T-helper 2 cell treated with Interferon-gamma antibody and Interleukin-4, amounts not matched to agents 5 μg/mL and 100 μg/mL, for 36 hours (primary cell): Measurements from ENCODE around the gene TMEM131.
"Not testable (repeated sequence)": the region's sequence is repeated elsewhere in the genome, so short reads cannot be mapped to it uniquely, and the experiment has no call there.

ENCODE experiments used
- DNase-seq: peaks from one replicate; pipeline ENCODE4 v3.0.0; 2021; ENCODE audit warnings: low spot score
- H3K27ac Mint-ChIP-seq: one replicate; pipeline ENCODE4 v1.8.0; 2021; ENCODE audit warnings: mild to moderate bottlenecking, mixed read lengths
- H3K27me3 Mint-ChIP-seq: one replicate; pipeline ENCODE4 v1.8.0; 2021; ENCODE audit warnings: low read depth, mixed read lengths
- H3K36me3 Mint-ChIP-seq: one replicate; pipeline ENCODE4 v1.8.0; 2021; ENCODE audit warnings: low read depth, mixed read lengths
- H3K4me1 Mint-ChIP-seq: one replicate; pipeline ENCODE4 v1.8.0; 2021; ENCODE audit warnings: low read depth, mixed read lengths
- H3K4me3 Mint-ChIP-seq: one replicate; pipeline ENCODE4 v1.8.0; 2022; ENCODE audit warnings: mild to moderate bottlenecking, moderate library complexity, mixed read lengths
- H3K9me3 Mint-ChIP-seq: one replicate; pipeline ENCODE4 v1.8.0; 2021; ENCODE audit warnings: mixed read lengths

TMEM131 gene

DNA sequence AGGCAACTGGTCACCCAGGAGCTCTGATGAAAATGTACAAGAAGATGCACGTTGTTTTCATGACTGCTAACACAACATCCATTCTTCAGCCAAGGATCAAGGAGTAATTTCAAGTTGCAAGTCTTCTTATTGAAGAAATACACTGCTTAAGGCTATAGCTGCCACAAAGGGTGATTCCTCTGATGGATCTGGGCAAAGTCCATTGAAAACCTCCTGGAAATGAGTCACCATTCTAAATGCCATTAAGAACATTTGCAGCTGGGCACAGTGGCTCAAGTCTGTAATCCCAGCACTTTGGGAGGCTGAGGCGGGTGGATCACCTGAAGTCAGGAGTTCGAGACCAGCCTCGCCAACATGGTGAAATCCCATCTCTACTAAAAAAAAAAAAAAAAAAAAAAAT, 142.7 kb downstream of the TMEM131 start:
- H3K27ac Mint-ChIP-seq, H3K27me3 Mint-ChIP-seq, H3K4me3 Mint-ChIP-seq, DNase-seq, H3K9me3 Mint-ChIP-seq: not testable (repeated sequence)
- H3K4me1 Mint-ChIP-seq, result peaks cover 46% of the 10 kb centered on the region
- H3K36me3 Mint-ChIP-seq, result peaks cover 19% of the 10 kb centered on the region

DNA sequence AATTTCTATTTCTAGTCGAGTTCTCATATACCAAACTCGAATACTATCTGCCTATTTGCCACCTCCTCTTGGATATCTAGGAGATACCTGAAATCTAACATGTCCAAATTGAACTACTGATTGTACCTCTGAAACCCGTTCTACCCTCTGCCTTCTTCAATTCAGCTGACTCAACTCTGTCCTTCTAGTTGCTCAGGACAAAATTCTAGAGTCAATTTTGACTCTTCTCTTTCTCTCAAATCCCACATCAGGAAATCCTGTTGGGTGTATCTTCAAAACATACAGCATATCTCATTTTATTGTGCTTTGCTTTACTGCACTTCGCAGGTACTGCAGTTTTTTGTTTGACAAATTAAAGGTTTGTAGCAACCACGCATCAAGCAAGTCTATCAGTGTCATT, 144.6 kb downstream of the TMEM131 start:
- peak overlapping the region; percentile 64 for H3K27ac Mint-ChIP-seq

DNA sequence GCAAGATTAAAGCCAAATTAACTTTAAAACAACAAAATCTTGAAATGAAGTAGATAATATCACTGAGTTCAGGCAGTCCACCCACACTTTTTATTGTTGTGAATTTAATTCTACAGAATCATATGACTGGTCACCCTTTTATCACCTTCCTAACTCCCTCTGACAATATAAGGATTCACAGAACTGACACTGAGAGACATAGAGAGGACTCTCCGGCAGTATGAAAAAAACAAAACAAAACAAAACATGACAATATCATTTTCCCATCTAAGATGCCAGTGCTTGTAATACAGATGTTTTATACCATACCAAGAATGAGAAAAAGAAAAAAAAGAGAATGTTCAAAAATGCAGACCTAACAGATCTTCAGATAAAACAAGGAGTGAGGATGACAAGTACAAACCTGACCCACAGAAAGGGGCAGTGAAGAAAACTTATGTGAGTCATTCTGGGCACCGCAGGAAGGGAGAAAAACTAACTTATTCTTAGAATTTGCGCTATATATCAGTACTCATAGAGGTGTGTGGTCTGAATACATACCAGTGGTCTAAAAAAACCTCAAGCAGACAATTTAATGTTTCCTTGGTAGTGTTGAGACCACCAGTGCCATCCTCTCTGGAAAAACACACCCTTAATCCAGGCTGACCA, 145.7 kb downstream of the TMEM131 start:
- Mint-ChIP-seq H3K27ac (peak overlapping the region; percentile 70), H3K36me3 (peaks cover 23% of the 10 kb centered on the region), H3K9me3 (no peaks in the 10 kb centered on the region), H3K4me1 (peaks cover 56% of the 10 kb centered on the region), H3K27me3 (no peaks in the 10 kb centered on the region), H3K4me3 (peak overlapping the region; percentile 64)
- DNase-seq, result peak; percentile 53

More for the DNA sequence above, 144.6 kb downstream of the TMEM131 start:
- Mint-ChIP-seq H3K9me3 (no peaks in the 10 kb centered on the region), H3K4me1 (peaks cover 50% of the 10 kb centered on the region), H3K36me3 (peaks cover 18% of the 10 kb centered on the region), H3K27me3 (no peaks in the 10 kb centered on the region), H3K4me3 (peak overlapping the region; percentile 56)
- no peak for DNase-seq

DNA sequence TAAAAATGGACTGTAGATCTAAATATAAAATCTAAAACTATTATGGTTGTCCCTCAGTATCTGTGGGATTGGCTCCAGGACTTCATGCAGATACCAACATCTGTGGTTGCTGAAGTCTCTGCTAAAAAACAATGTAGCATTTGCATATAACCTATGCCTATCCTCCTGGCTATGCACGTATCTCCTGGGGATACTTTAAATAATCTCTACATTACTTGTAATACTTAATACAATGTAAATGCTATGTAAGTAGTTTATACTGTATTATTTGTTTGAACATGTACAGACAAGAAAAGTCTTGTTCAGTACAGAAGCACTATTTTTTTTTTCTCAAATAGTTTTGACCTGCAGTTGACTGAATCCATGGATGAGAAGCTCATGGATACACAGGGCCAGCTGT, 147.4 kb downstream of the TMEM131 start:
- H3K36me3 Mint-ChIP-seq, result peaks cover 14% of the 10 kb centered on the region
- DNase-seq, result no peak
- H3K4me3 Mint-ChIP-seq, result no peak overlapping the region
- H3K9me3 Mint-ChIP-seq, result no peaks in the 10 kb centered on the region
- peaks cover 48% of the 10 kb centered on the region for H3K4me1 Mint-ChIP-seq
- H3K27ac Mint-ChIP-seq, result no peak overlapping the region
- H3K27me3 Mint-ChIP-seq, result no peaks in the 10 kb centered on the region

DNA sequence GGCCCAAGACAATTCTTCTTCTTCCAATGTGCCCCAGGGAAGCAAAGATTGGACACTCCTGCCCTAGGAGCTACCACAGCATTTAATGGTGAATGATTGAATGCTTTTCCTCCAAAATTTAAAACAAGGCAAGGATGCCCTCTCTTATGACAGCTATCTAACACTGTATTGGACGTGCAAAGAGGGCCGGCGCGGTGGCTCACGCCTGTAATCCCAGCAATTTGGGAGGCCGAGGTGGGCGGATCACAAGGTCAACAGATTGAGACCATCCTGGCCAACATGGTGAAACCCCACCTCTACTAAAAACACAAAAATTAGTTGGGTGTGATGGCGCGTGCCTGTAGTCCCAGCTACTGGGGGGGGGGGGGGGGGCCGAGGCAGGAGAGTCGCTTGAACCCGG, 149.0 kb downstream of the TMEM131 start:
- not testable (repeated sequence) for H3K27ac Mint-ChIP-seq, H3K9me3 Mint-ChIP-seq, DNase-seq, H3K4me3 Mint-ChIP-seq, H3K27me3 Mint-ChIP-seq
- Mint-ChIP-seq H3K36me3 (peaks cover 18% of the 10 kb centered on the region), H3K4me1 (peaks cover 39% of the 10 kb centered on the region)

DNA sequence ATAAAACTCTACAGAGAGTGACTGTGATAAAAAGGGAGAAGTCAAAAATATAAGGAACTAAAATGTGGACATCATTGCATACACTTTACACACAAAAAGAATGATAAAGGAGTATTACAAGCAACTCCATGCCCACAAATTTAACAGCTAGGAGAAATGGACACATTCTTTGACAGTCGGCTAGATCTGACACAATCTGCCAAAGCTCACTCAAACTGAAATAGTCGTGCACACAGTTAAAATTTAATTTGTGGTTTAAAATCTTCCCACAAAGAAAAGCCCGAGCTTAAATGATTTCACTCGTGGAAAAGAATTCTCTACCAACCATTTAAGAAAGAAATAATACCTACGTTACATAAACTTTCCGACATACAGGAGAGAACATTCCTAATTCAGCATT, 149.9 kb downstream of the TMEM131 start:
- DNase-seq, result no peak
- Mint-ChIP-seq H3K36me3 (peaks cover 18% of the 10 kb centered on the region), H3K9me3 (no peaks in the 10 kb centered on the region), H3K4me1 (peaks cover 33% of the 10 kb centered on the region), H3K27me3 (no peaks in the 10 kb centered on the region), H3K27ac (no peak overlapping the region), H3K4me3 (no peak overlapping the region)

DNA sequence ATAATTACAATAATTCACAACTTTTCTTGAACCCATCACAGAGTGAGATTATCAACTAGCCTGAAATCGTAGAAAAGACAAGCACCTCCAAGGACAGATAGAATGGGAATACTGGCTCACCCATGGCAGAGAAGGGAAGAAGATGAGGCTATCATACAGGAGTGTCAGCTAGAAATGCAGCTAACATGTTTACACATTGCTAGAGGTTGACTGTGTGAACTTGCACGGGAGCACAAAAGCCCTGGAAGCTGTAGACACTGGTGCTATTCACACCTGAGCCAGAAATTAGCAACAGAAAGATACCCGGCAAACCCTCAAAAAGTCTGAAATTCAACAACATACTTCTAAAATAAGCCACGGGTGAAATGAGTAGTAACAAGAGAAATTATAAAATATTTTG, 150.6 kb downstream of the TMEM131 start:
- Mint-ChIP-seq H3K36me3 (peaks cover 21% of the 10 kb centered on the region), H3K27me3 (no peaks in the 10 kb centered on the region), H3K27ac (no peak overlapping the region), H3K4me1 (peaks cover 26% of the 10 kb centered on the region), H3K9me3 (no peaks in the 10 kb centered on the region), H3K4me3 (no peak overlapping the region)
- no peak for DNase-seq

DNA sequence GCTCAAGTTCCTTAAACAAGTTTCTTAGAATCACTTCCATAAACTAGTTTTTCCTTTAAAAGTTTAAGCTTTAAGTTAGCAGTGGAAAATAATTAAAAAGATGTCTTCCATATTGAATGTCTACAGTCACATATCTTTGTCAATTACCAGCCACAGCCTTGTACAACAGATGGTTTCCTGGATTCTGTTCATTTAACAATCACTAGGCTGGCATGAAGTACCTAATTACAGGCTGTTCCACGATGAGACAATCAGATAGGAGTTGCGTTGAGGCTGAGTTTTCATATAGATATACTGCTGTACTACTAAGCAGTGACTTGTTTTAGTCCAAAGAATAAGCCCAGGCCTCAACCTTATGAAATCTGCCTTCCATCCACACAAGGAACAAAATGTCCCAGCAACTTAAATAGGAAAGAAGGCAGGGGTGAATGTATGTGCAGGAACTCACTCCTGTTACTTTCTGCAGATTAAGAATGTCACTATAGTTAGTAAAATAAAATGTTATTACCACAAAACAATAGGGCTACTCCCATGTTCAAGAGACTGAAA, 151.4 kb downstream of the TMEM131 start:
- Mint-ChIP-seq H3K27me3 (no peaks in the 10 kb centered on the region), H3K27ac (no peak overlapping the region), H3K9me3 (no peaks in the 10 kb centered on the region), H3K4me1 (peaks cover 21% of the 10 kb centered on the region), H3K36me3 (peaks cover 27% of the 10 kb centered on the region), H3K4me3 (no peak overlapping the region)
- DNase-seq, result no peak

DNA sequence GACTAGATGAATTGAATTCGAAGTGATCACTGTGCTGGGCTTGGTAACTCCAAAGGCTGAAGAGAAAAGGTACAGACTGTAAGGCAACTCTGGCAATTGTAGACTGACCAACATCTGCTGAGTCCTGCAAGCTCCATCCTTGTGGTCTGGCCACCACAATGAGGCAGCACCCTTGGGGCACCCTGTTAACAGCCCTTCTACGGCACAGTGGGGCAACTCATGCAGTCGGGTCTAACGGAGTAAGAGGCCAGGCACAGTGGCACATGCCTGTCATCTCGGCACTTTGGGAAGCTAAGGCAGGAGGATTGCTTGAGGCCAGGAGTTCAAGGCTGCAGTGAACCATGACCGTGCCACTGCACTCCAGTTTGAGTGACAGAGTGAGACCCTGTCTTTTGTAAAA, 155.6 kb downstream of the TMEM131 start:
- H3K27me3 Mint-ChIP-seq, result no peaks in the 10 kb centered on the region
- no peak for DNase-seq
- no peaks in the 10 kb centered on the region for H3K9me3 Mint-ChIP-seq
- H3K36me3 Mint-ChIP-seq, result peaks cover 40% of the 10 kb centered on the region
- H3K27ac Mint-ChIP-seq, result no peak overlapping the region
- peaks cover 5% of the 10 kb centered on the region for H3K4me1 Mint-ChIP-seq
- no peak overlapping the region for H3K4me3 Mint-ChIP-seq

DNA sequence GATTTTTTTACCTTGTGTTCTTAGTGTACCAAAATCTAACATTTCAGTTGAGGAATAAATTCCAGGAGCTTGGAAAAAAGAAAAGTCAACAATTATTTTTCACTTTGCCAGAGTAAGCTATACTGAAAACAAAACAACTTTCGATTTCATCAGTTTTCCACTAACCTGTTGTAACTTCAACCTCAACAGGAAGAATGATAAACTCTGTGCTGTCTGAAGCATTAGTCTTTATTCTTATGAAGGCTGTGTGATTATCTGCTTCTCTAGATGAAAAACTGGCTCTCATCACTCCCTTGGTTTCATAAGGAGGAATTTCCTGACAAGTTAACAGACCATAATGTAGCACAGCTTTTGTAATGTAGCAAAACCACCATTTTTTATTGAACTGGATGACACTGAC, 161.1 kb downstream of the TMEM131 start:
- no peak for DNase-seq
- Mint-ChIP-seq H3K4me3 (no peak overlapping the region), H3K9me3 (no peaks in the 10 kb centered on the region), H3K27me3 (no peaks in the 10 kb centered on the region), H3K36me3 (peaks cover 30% of the 10 kb centered on the region), H3K27ac (no peak overlapping the region), H3K4me1 (peaks cover 12% of the 10 kb centered on the region)

DNA sequence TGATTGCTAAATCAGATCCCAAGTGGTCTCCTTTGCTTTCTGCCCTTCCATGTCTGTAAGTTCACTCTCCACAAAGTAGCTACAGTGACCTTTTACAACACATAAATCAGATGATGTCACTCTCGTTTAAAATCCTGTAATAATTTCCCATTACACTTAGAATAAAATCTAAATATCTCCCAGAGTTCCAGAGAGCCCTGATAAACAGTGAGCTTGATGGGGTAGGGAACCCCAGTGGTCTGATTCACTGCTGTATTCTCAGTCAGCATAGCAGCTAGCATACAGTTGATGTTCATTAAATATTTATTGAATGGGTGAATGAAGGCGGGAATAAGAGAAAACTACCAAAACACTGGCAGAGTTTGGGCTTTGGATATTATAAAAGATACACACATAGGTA, 164.6 kb downstream of the TMEM131 start:
- H3K36me3 Mint-ChIP-seq, result peaks cover 25% of the 10 kb centered on the region
- H3K4me3 Mint-ChIP-seq, result no peak overlapping the region
- H3K27ac Mint-ChIP-seq, result no peak overlapping the region
- H3K27me3 Mint-ChIP-seq, result no peaks in the 10 kb centered on the region
- no peaks in the 10 kb centered on the region for H3K9me3 Mint-ChIP-seq
- peaks cover 18% of the 10 kb centered on the region for H3K4me1 Mint-ChIP-seq
- no peak for DNase-seq

DNA sequence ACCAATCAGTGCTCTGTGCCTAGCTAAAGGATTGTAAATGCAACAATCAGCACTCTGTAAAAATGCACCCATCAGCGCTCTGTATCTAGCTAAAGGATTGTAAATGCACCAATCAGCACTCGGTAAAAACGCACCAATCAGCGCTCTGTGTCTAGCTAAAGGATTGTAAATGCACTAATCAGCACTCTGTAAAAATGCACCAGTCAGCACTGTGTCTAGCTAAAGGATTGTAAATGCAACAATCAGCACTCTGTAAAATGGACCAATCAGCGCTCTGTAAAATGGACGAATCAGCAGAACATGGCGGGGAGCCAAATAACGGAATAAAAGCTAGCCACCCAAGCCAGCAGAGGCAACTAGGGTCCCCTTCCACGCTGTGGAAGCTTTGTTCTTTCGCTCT, 166.5 kb downstream of the TMEM131 start:
- not testable (repeated sequence) for H3K4me3 Mint-ChIP-seq, H3K27ac Mint-ChIP-seq, H3K9me3 Mint-ChIP-seq, H3K4me1 Mint-ChIP-seq, H3K27me3 Mint-ChIP-seq, DNase-seq
- H3K36me3 Mint-ChIP-seq, result peaks cover 20% of the 10 kb centered on the region

DNA sequence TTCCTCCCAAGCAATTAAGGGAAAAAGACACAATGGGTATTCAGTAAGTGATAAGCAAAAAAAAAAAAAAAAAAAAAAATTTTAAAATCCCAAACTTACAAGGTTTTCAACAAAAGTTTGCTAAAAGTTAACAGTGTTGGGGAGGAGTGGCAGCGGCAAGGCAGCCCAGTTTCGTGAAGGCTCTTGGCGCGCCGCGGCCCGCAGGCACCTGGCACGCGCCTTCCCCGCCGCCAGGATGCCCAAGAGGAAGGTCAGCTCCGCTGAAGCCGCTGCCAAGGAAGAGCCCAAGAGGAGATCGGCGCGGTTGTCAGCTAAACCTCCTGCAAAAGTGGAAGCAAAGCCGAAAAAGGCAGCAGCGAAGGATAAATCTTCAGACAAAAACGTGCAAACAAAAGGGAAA, 168.7 kb downstream of the TMEM131 start:
- not testable (repeated sequence) for H3K4me1 Mint-ChIP-seq, DNase-seq, H3K27me3 Mint-ChIP-seq, H3K4me3 Mint-ChIP-seq, H3K27ac Mint-ChIP-seq, H3K9me3 Mint-ChIP-seq
- H3K36me3 Mint-ChIP-seq, result peaks cover 20% of the 10 kb centered on the region

DNA sequence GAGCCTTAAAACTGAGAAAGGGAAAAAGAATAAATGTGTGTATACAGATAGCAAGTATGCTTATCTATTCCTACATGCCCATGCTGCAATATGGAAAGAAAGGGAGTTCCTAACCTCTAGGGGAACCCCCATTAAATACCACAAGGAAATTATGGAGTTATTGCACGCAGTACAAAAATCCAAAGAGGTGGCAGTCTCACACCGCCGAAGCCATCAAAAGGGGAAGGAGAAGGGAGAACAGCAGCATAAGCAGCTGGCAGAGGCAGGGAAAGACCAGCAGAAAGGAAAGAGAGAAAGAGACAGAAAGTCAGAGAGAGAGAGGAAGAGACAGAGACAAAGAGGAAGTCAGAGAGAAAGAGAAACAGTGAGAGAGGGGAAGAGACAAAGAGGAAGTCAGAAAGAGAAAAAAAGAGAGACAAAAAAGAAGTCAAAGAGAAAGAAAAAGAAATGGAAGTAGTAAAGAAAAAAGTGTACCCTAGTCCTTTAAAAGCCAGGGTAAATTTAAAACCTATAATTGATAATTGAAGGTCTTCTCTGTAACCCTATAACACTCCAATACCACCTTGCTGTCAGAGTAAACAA, 169.4 kb downstream of the TMEM131 start:
- H3K9me3 Mint-ChIP-seq, DNase-seq, H3K27me3 Mint-ChIP-seq, H3K4me1 Mint-ChIP-seq, H3K4me3 Mint-ChIP-seq: not testable (repeated sequence)
- Mint-ChIP-seq H3K27ac (peak overlapping the region; percentile 0), H3K36me3 (peaks cover 20% of the 10 kb centered on the region)

DNA sequence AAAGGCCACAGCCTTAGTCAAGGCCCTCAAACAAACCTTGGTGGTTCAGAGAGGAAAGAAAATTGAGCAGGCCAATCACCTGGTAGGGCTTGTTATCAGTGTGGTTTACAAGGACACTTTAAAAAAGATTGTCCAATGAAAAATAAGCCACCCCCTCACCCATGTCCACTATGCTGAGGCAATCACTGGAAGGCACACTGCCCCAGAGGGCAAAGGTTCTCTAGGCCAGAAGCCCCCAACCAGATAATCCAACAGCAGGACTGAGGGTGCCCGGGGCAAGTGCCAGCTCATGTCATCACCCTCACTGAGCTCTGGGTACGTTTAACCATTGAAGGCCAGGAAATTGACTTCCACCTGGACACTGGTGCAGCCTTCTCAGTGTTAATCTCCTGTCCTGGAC, 171.7 kb downstream of the TMEM131 start:
- DNase-seq, H3K9me3 Mint-ChIP-seq, H3K27ac Mint-ChIP-seq, H3K27me3 Mint-ChIP-seq, H3K4me1 Mint-ChIP-seq, H3K36me3 Mint-ChIP-seq, H3K4me3 Mint-ChIP-seq: not testable (repeated sequence)
